ENCODE results near the gene PYGO2.
A peak's percentile ranks its signal among the peaks of the same experiment; 100 is the strongest.

Gene PYGO2

GRCh38 chr1:154940651-154941194, 20.9 kb downstream of the PYGO2 start:
- DNase-seq (ENCODE audit: low spot score) = peak; percentile 41
- peak overlapping the region; percentile 92 for H3K27ac Mint-ChIP-seq

GRCh38 chr1:154940213-154940560, 21.4 kb downstream of the PYGO2 start:
- peaks cover 12% of the 10 kb centered on the region for H3K36me3 Mint-ChIP-seq (ENCODE audit: low read depth)
- DNase-seq (ENCODE audit: low spot score) = no peak
- no peaks in the 10 kb centered on the region for H3K27me3 Mint-ChIP-seq (ENCODE audit: low read depth)
- peak overlapping the region; percentile 92 for H3K27ac Mint-ChIP-seq
- H3K9me3 Mint-ChIP-seq = no peaks in the 10 kb centered on the region
- H3K4me3 Mint-ChIP-seq = peak overlapping the region; percentile 56
- H3K4me1 Mint-ChIP-seq (ENCODE audit: low read depth) = peaks cover 69% of the 10 kb centered on the region

More at GRCh38 chr1:154940651-154941194, 20.9 kb downstream of the PYGO2 start:
- Mint-ChIP-seq H3K36me3 (ENCODE audit: low read depth) (peaks cover 11% of the 10 kb centered on the region), H3K27me3 (ENCODE audit: low read depth) (no peaks in the 10 kb centered on the region), H3K9me3 (no peaks in the 10 kb centered on the region), H3K4me3 (peak overlapping the region; percentile 56), H3K4me1 (ENCODE audit: low read depth) (peaks cover 69% of the 10 kb centered on the region)

- Mint-ChIP-seq H3K4me1 (ENCODE audit: low read depth) (peaks cover 63% of the 10 kb centered on the region), H3K27me3 (ENCODE audit: low read depth) (no peaks in the 10 kb centered on the region), H3K36me3 (ENCODE audit: low read depth) (peaks cover 17% of the 10 kb centered on the region), H3K9me3 (no peaks in the 10 kb centered on the region), H3K4me3 (peak overlapping the region; percentile 70), H3K27ac (peak overlapping the region; percentile 96)
- DNase-seq (ENCODE audit: low spot score) = no peak
These were observed 22.8 kb downstream of the PYGO2 start for GRCh38 chr1:154938604-154939399.

GRCh38 chr1:154937988-154938386, 23.6 kb downstream of the PYGO2 start:
- no peaks in the 10 kb centered on the region for H3K27me3 Mint-ChIP-seq (ENCODE audit: low read depth)
- DNase-seq (ENCODE audit: low spot score) = no peak
- H3K36me3 Mint-ChIP-seq (ENCODE audit: low read depth) = peaks cover 17% of the 10 kb centered on the region
- peaks cover 55% of the 10 kb centered on the region for H3K4me1 Mint-ChIP-seq (ENCODE audit: low read depth)
- H3K9me3 Mint-ChIP-seq = no peaks in the 10 kb centered on the region
- peak overlapping the region; percentile 85 for H3K4me3 Mint-ChIP-seq
- peak overlapping the region; percentile 96 for H3K27ac Mint-ChIP-seq

- DNase-seq (ENCODE audit: low spot score) = peak; percentile 90
- Mint-ChIP-seq H3K36me3 (ENCODE audit: low read depth) (peaks cover 20% of the 10 kb centered on the region), H3K4me1 (ENCODE audit: low read depth) (peaks cover 49% of the 10 kb centered on the region), H3K27me3 (ENCODE audit: low read depth) (no peaks in the 10 kb centered on the region), H3K4me3 (peak overlapping the region; percentile 85), H3K9me3 (no peaks in the 10 kb centered on the region), H3K27ac (peak overlapping the region; percentile 96)
These were observed 24.2 kb downstream of the PYGO2 start for GRCh38 chr1:154937085-154937987.

- DNase-seq (ENCODE audit: low spot score) = peak; percentile 93
- Mint-ChIP-seq H3K9me3 (no peaks in the 10 kb centered on the region), H3K36me3 (ENCODE audit: low read depth) (peaks cover 20% of the 10 kb centered on the region), H3K4me1 (ENCODE audit: low read depth) (peaks cover 41% of the 10 kb centered on the region), H3K27ac (peak within 1 kb of the TSS; percentile 96), H3K27me3 (ENCODE audit: low read depth) (no peaks in the 10 kb centered on the region), H3K4me3 (peak within 1 kb of the TSS; percentile 85)
These were observed 25.0 kb downstream of the PYGO2 start, which contains the start of gene PMVK for GRCh38 chr1:154936555-154937084. Gene PMVK, minus strand, starts transcription at chr1:154936719. Its CDS starts 34 bp downstream, at chr1:154936685.

GRCh38 chr1:154935749-154936554, 25.6 kb downstream of the PYGO2 start:
- Mint-ChIP-seq H3K4me3 (peak overlapping the region; percentile 85), H3K36me3 (ENCODE audit: low read depth) (peaks cover 23% of the 10 kb centered on the region), H3K4me1 (ENCODE audit: low read depth) (peaks cover 35% of the 10 kb centered on the region), H3K27ac (peak overlapping the region; percentile 96), H3K9me3 (no peaks in the 10 kb centered on the region), H3K27me3 (ENCODE audit: low read depth) (no peaks in the 10 kb centered on the region)
- DNase-seq (ENCODE audit: low spot score) = no peak

- H3K36me3 Mint-ChIP-seq (ENCODE audit: low read depth) = peaks cover 27% of the 10 kb centered on the region
- no peak overlapping the region for H3K27ac Mint-ChIP-seq
- no peaks in the 10 kb centered on the region for H3K9me3 Mint-ChIP-seq
- no peak for DNase-seq (ENCODE audit: low spot score)
- H3K4me3 Mint-ChIP-seq = peak overlapping the region; percentile 36
- peaks cover 23% of the 10 kb centered on the region for H3K4me1 Mint-ChIP-seq (ENCODE audit: low read depth)
- H3K27me3 Mint-ChIP-seq (ENCODE audit: low read depth) = no peaks in the 10 kb centered on the region
These were observed 27.1 kb downstream of the PYGO2 start for GRCh38 chr1:154934358-154934948.

- Mint-ChIP-seq H3K27ac (no peak overlapping the region), H3K4me3 (no peak overlapping the region), H3K9me3 (no peaks in the 10 kb centered on the region), H3K4me1 (ENCODE audit: low read depth) (peaks cover 8% of the 10 kb centered on the region), H3K36me3 (ENCODE audit: low read depth) (peaks cover 44% of the 10 kb centered on the region), H3K27me3 (ENCODE audit: low read depth) (no peaks in the 10 kb centered on the region)
- DNase-seq (ENCODE audit: low spot score) = no peak
These were observed 29.6 kb downstream of the PYGO2 start for GRCh38 chr1:154931940-154932487.

GRCh38 chr1:154926201-154926600, 35.4 kb downstream of the PYGO2 start:
- peaks cover 48% of the 10 kb centered on the region for H3K36me3 Mint-ChIP-seq (ENCODE audit: low read depth)
- no peak overlapping the region for H3K27ac Mint-ChIP-seq
- H3K9me3 Mint-ChIP-seq = no peaks in the 10 kb centered on the region
- no peak overlapping the region for H3K4me3 Mint-ChIP-seq
- DNase-seq (ENCODE audit: low spot score) = no peak
- H3K27me3 Mint-ChIP-seq (ENCODE audit: low read depth) = no peaks in the 10 kb centered on the region
- H3K4me1 Mint-ChIP-seq (ENCODE audit: low read depth) = peaks cover 10% of the 10 kb centered on the region

GRCh38 chr1:154925335-154926170, 36.0 kb downstream of the PYGO2 start:
- no peaks in the 10 kb centered on the region for H3K9me3 Mint-ChIP-seq
- peak overlapping the region; percentile 29 for H3K27ac Mint-ChIP-seq
- DNase-seq (ENCODE audit: low spot score) = no peak
- H3K4me1 Mint-ChIP-seq (ENCODE audit: low read depth) = peaks cover 10% of the 10 kb centered on the region
- H3K4me3 Mint-ChIP-seq = no peak overlapping the region
- H3K27me3 Mint-ChIP-seq (ENCODE audit: low read depth) = no peaks in the 10 kb centered on the region
- peaks cover 48% of the 10 kb centered on the region for H3K36me3 Mint-ChIP-seq (ENCODE audit: low read depth)

GRCh38 chr1:154923695-154924094, 37.9 kb downstream of the PYGO2 start:
- no peak for DNase-seq (ENCODE audit: low spot score)
- H3K9me3 Mint-ChIP-seq = no peaks in the 10 kb centered on the region
- peaks cover 39% of the 10 kb centered on the region for H3K36me3 Mint-ChIP-seq (ENCODE audit: low read depth)
- no peak overlapping the region for H3K27ac Mint-ChIP-seq
- peaks cover 10% of the 10 kb centered on the region for H3K4me1 Mint-ChIP-seq (ENCODE audit: low read depth)
- no peaks in the 10 kb centered on the region for H3K27me3 Mint-ChIP-seq (ENCODE audit: low read depth)
- H3K4me3 Mint-ChIP-seq = no peak overlapping the region

Measured in T-helper 2 cell treated with Interferon-gamma antibody and Interleukin-4, amounts not matched to agents 5 μg/mL and 100 μg/mL, for 36 hours (primary cell).